GM19397 (cell line): ENCODE results near the gene SLC2A4.
"Not testable (repeated sequence)": the region's sequence is repeated elsewhere in the genome, so short reads cannot be mapped to it uniquely, and the experiment has no call there.

Experiments
- ATAC-seq: cut with Tn5 transposase; IDR thresholded peaks from one replicate; pipeline ENCODE4 v1.9.1; 2021; ENCODE audit warnings: mild to moderate bottlenecking, moderate library complexity; ENCODE audit not compliant: unreplicated experiment

SLC2A4 gene

DNA sequence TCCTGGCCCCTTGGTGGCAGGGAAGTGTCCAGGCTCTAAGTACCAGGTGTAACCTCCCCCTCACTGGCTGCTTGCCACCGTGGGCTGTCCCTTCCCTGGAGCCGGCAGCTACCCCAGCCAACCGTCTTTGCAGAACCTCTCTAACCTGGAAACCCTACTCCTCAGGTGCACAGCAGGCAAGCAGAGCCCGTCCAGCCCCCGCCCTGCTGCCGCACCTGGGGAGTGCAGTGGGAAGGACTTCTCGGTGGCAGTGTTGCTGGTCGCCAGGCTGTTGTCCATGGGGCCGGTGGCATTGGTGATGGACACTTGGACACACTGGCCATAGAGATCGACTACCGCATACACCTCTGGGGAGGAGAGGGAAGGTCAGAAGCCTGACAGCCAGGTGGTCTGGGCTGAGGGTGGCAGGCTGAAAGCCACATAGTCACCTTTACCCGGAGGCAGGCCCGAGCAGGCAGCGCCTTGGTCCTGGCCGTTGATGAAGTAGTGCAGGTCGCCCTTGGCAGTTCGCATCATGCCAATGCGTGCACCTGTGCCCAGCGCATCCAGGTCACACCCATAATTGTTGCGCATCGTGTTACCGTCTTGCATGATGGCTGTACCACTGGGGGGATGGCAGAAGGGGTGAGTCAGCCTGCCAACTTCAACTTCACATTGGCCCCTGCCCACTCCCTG lies 41.1 kb downstream of the SLC2A4 start:
- no peak for ATAC-seq

DNA sequence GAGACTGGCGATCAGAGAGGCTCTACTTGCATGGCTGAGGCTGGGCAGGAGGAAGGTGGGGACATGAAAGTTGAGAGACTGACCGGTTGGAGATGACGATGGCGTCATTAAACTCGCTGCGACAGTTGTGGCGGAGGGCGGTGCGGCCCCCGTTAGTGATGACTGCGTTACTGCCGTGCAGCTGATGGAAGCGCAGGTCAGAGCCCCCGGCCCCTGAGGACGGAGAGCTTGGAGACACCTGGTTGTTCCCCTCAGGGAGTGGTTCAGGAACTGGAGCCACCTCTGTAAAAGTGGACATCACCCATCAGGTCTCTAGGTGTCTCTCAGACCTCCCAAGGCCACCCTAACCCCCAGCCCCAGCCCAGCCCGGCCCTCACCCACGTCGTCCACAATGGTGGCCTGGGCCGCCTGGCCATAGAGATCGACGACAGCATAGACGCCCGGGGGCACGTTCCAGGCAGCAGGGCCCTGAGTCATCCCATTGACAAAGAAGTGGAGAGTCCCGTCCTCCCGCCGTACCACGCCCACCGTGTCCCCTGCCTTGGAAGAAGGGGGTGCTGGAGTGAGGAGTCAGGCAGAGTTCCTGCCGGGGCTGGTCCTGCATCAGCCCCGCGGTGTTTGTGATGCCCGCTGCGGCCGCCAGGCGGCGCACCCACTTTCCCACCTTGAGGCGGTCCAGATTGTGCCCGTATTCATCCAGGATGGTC lies 42.4 kb downstream of the SLC2A4 start:
- no peak for ATAC-seq

DNA sequence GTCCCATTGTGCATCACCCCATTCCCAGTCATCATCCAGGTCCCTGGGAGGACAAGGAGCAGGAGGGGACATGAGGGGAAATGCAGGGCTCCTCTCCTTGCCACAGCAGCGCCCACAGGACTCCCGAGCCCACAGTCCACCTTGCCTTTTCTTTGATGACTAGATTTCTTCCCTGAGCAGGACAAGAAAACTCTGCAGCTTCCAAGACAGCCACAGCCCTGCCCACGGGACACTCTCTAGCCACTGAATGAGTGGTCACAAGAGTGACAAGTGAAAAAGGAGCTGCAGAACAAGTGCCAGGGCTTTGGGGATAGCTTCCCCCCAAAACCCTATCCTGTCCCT lies 42.9 kb downstream of the SLC2A4 start:
- ATAC-seq, result no peak

DNA sequence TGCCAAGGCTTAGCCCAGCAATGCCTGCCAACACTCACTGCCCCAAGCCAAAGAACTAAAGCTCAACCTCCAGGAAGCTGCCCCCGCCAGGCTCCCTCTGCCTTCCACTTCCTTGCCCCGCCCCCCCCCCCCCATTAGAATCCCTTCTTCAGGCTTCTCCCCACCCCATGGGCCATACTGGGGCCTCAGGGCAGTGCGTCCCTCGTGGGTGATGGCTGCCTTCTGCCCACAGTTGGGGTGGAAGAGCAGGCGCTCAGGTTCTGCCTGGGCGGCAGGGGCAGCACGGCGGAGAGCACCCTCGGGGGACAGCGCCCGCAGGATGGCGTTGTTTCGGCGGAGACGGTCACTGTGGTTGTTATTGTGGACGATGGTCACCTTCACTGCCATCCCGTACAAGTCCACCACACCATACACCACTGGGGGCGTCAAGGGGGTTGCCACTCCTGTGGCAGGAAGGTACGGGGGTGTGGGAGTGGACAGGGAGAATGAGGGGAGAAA lies 43.6 kb downstream of the SLC2A4 start:
- no peak for ATAC-seq

DNA sequence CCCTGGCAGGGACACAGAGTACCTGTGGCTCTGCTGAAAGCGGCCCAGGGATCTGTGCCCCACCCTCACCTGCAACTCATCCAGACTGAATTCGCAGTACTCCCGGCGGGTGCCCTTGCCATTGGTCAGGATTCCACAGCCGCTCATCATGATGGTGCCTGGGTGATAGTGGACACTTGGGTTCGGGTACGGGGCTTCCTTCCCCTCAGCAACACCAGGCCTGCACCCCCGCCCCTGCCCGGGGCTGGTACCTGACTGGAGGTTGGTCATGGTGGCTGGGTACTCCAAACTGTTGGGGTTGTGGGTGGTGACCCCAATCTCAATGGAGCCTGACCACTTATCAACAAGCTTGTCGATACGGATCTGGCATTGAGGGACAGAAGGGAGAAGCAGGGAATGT lies 44.7 kb downstream of the SLC2A4 start:
- ATAC-seq, result no peak

DNA sequence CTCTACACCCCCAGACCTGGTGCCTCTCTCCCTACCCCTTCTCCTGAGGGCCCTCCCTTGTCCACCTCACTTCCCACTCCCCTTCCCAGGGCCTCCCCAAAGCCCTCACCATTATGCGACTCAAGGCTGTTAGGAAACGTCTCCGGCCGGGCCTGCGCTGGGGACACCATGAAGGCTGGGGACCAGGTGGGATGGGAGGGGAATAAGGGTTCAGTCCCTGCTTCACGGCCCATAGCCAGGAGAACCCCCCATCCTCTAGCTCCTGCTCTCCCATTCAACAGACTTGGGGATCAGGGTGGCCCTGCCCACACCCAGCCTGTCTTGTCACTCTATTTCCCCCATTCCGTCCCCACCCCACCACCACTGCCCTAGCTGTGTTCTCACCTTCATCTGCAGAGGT lies 45.5 kb downstream of the SLC2A4 start:
- no peak for ATAC-seq

DNA sequence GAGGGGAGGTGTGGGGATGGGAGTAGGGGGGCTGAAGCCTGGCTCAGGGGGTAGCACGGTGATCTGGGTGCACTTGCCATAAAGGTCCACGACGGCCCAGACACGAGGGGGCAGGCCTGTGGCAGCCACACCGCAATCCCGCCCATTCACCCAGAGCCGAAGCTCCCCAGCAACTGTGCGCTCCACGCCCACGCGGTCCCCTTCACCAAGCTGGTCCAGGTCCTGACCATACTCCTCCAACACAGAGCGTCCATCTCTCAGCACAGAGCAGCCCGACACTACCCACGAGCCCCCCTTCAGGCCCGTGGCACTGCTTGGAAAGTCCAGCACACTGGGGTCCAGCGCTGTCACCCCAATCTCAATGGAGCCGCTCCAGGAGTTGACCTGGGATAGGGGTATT lies 46.0 kb downstream of the SLC2A4 start:
- no peak for ATAC-seq

DNA sequence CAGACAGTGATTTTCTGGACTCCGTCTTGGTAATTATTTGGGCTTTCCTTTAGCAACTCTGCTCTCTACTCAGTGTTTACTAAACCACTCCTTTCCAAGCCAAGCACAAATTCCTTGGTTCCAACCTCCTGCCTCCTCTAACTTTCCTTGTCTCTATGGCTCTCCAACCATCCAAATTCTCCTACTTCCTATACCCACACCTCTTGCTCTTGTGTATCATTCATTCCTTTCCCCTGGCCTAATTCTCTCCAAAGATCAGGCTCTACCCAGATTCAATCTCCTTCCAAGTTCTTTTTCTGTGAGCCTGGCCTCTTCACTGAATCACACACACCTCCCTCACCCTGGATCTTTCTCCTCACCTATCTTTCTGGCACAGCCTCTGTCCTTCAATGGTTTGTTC lies 46.5 kb downstream of the SLC2A4 start:
- ATAC-seq, result no peak

DNA sequence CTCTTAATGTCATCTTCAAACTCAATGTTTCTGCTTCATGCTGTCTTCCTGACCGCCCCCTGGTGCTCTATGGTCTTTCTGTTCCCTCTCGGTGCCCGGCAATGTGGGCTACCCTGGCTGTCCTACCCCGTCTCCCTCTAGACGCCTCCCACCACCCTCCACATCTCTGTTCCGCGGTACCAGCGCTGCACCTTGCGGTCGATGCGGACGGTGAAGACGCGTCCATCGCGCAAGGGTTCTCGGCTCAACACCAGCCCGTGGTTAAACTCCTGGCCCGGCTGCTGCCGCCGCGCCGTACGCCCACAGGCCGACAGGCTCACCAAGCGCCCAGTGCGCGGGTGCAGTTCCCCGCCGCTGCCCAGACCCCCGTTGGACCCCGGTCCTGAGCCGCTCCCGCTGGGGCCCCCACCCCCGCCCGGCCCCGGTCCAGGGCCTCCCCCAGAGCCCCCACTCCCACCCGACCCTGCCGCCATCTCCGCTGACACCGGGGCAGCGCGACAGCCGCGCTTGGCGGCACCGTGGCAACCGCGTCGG lies 47.4 kb downstream of the SLC2A4 start, which contains the start of gene NEURL4:
TSS of gene NEURL4 (minus strand) at position 496 of the 534 bp plus-strand sequence. CDS start at position 473, 23 bp downstream.
- ATAC-seq, result no peak

DNA sequence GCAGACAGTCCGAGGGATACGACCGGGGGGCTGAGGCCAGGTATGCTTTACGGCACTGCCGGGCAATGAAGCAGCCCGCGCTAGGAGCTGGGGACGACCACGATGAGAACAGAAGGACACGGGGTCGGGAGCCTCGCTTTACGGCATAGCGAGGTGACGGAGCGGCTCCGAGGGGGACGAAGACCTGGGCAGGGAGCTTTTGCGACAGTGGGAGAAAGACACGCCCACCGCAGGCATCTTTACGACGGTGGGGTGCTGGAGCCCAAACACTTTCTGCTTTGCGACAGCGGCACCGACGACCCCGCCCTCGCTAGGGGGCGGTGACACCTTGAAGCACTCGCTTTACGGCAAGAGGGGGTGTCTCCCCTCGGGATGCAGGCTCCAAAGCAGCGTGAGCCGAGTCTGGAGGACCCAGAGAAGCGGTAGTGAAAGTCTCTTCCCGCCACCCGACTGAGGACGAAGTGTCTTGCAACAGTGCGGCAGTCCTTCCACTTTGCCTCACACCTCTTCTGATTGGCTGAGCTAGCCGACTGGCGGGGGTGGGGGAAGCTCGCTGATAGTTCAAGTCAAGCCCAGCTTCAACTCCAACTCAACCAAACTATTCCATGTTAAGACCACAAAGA lies 48.0 kb downstream of the SLC2A4 start:
- peak; percentile 59 for ATAC-seq

DNA sequence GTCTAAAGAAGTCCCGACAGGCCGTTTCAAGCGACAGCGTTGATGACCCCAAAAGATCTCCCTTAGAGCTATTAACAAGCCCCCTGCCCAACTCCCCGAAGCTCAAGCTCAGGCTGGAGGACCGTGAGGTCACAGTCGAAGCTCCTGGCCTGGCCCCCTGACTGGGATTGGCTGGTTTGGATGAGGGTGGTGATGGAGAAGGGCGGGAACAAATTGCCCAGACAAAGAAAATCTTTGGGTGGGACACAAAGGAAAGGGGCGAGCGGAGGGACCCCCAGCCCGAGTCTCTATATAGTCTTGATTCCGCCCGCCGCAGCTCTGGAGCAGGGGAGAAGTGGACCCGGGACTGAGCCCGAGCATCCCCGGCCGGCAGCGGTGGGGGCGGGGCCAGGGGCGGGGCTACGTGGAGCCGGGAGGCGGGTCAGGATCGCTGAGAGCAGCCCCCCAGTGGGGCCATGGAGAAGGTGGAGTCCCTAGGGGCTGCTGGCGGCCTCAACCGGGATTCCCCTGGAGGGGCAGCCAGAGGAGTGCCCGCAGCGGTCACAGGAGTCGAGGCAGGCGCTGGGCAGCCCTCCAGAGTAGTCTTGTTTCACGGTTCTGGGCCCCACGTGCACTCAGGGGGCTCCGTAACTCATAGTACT lies 48.6 kb downstream of the SLC2A4 start:
- ATAC-seq, result peak; percentile 32

DNA sequence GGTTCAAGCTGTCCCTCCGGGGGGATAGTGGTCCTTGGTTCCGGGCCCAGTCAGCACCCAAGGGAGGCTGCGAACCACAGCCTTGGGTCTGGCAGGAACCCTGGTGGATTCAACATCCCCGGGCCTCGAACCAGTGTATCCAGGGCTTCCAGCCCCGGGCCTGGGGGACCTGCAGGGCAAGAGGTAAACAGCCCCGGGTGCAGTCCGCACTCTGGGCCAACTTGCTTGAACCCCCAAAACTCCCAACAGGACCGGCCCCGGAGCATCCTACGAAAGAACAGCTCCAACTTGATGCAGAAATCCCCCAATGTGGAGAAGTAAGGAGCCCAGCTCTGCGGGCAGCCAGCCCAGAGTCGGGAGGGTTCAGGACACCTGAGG lies 49.1 kb downstream of the SLC2A4 start:
- no peak for ATAC-seq

DNA sequence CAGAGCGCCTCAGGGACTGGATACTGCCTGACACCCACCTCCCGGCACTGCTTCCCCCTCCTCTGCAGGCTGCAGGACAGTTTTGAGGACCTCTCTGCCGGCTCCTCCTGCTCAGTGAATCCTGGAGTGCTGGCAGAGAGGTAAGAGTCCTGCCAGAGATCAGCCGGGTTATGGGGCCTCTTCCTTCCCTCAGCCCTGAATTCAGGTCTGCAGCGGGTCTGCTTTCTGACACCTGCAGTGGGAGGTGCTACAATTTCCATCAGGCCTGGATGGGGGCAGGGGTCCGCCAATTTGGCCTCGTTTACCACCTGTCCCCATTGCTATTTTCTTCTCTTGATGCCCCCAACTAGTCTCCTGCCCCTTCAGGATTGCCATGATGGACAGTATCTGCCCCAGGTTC lies 50.6 kb downstream of the SLC2A4 start:
- no peak for ATAC-seq

DNA sequence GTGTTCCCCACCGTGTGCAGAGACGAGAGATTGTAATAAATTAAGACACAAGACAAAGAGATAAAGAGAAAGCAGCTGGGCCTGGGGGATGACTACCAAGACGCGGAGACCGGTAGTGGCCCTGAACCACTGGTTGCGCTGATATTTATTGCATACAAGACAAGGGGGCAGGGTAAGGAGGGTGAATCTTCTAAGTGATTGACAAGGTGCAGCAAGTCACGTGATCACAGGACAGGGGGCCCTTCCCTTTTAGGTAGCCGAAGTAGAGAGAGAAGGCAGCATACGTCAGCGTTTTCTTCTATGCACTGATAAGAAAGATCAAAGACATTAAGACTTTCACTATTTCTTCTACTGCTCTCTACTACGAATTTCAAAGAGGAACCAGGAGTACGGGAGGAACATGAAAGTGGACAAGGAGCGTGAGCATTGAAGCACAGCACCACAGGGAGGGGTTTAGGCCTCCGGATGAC lies 51.1 kb downstream of the SLC2A4 start:
- not testable (repeated sequence) for ATAC-seq

DNA sequence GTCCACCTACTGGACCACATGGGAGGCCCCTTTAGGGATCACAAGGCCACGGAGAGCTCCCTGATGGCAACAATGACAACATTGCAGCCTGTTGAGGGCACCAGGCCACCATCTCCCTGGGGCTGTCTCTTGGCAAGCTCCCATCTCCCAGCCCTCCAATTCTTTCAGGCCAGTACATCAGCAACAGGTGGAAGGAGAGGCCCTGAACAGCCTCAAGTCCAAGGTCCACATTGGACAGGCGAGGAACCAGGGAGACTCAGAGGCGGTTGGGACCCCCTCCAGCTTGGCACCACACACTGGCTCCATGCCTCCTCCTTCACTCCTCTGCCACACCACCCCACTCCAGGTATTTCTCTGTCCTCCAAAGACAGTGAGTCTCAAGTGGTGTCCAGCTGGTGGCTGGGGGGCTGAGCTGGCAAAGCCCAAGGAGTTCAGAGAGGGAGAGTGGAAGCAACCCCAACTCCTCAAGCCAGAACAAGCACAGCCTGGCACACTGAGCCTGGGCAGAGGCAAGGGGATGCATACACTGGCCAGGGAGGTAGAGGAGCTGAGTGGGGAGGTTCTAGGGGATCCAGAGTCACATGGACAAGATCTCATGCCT lies 53.5 kb downstream of the SLC2A4 start:
- ATAC-seq, result no peak

DNA sequence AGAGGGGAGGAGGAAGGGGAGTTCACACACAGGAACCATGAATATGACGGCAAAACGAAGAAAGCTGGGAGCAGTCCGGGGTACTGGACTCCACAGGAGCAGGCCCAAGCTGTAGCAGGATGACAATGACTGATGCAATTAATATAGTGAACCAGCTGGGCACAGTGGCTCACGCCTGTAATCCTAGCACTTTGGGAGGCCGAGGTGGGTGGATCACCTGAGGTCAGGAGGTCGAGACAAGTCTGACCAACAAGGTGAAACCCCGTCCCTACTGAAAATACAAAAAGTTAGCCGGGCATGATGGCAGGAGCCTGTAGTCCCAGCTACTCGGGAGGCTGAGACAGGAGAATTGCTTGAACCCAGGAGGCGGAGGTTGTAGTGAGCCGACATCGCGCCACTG lies 54.2 kb downstream of the SLC2A4 start:
- not testable (repeated sequence) for ATAC-seq

DNA sequence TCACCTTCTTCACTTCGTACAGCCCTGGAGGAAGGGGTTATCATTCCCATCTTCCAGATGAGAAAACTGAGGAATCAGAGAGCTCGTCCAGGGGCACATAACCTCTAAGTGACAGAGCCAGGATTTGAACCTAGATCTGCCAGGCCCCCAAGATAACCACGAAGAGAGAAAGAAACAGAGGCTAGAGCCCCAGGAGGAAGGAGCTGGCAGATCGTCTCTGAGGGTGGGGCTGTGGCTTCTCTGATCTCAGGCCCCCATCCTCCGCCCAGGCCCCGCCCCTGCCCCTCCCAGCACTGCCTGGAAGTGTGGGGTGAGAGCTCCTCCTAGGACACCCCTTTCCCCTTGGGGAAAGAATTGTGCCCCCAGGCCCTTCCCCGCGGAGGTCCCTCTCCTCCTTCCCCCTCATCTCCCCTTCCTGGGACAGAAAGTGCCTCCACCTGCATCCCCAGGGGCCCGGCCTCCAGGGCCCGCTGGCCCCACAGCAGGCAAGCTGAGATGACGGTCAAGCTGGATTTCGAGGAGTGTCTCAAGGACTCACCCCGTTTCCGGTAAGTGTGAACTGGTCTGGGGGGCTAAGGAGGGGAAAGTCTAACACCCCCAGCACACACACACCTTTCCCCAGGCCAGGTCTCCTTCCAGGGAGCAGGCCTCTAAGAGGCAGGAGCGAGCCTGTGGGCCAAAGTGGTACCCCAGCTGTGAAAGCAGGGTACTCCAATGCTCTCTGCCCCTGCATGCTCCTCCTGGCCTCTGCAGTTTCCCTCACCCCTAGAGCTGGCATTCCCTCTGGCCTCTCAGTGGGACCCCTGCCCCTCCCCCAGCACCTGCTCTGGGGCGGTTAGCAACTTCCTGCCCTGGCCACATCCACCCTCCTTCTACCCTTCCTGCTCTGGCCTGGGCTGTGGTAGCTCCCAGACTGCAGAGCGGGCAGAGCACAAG lies 55.0 kb downstream of the SLC2A4 start, which contains the start of gene ACAP1:
TSS of gene ACAP1 (plus strand) at position 290 of the 936 bp plus-strand sequence. CDS start at position 496, 206 bp downstream.
- peak; percentile 67 for ATAC-seq

DNA sequence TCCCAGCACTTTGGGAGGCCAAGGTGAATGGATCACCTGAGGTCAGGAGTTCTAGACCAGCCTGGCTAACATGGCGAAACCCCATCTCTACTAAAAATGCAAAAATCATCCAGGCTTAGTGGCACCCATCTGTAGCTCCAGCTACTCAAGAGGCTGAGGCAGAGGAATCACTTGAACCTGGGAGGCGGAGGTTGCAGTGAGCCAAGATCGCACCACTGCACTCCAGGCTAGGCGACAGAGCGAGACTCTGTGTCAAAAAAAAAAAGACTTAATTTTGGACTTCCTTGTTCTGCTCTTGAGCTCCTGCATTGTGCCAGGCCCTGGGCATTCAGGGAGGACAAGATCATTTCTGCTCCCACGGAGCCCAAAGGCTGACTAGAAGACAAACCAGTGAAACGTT lies 56.1 kb downstream of the SLC2A4 start:
- ATAC-seq, result not testable (repeated sequence)
